Endothelial cell of umbilical vein (primary cell): ENCODE results near the gene DUSP5. TPM values are rescaled to one million over a fixed set of nuclear protein-coding genes. Genes with fewer than 3 reads are reported as not detected.

ENCODE experiments used
- BruUV-seq: library from RNA; stranded (reverse); fragments of 400-500 nt; replicated peaks from 2 replicates; lab custom pipeline; 2021; lab: Mats Ljungman, UMichigan
- CTCF ChIA-PET: fragments of 300-600, 350-600 bp; sonication (Branson Sonifier 250); formaldehyde crosslinking; loops from one replicate; lab custom pipeline; 2021; ENCODE audit warnings: antibody characterized with exemption, inconsistent platforms; lab: Charles Lee
- POLR2A ChIA-PET: fragments of 300-600, 350-600 bp; sonication (Branson Sonifier 250); formaldehyde crosslinking; loops from one replicate; lab custom pipeline; 2021; ENCODE audit warnings: antibody characterized with exemption, inconsistent platforms; lab: Charles Lee
- DNase-seq: peaks from one replicate; pipeline ENCODE4 v3.0.0-alpha.2; 2011; ENCODE audit warnings: low read depth, low spot score
- FAIRE-seq: peaks from 2 replicates; lab custom pipeline; 2011; peaks lifted over from hg19 to GRCh38; lab: Jason Lieb, UNC
- H2AFZ ChIP-seq: 2 replicates; pipeline ENCODE4 v1.6.0; 2012; ENCODE audit warnings: low read depth, low read length, control low read depth, inconsistent platforms
- H3K27ac ChIP-seq: 2 replicates; pipeline ENCODE4 v1.5.1; 2011; ENCODE audit warnings: low read depth, mild to moderate bottlenecking, control low read depth, low read length, moderate library complexity; ENCODE audit not compliant: insufficient read depth
- H3K27me3 ChIP-seq, 2 experiments: 2 replicates each; pipeline versions ENCODE4 v1.6.0 to v1.6.1; 2011; ENCODE audit warnings: low read length in 2 of 2, mixed read lengths in 1 of 2; ENCODE audit not compliant: control insufficient read depth in 2 of 2, insufficient read depth in 2 of 2
- H3K36me3 ChIP-seq, 2 experiments: 2 replicates in 1 of 2; 3 replicates in 1 of 2; pipeline ENCODE4 v1.5.1; 2011; ENCODE audit warnings: low read length in 2 of 2, mild to moderate bottlenecking in 1 of 2, moderate library complexity in 1 of 2; ENCODE audit not compliant: control insufficient read depth in 2 of 2, insufficient read depth in 2 of 2; ENCODE audit errors: extremely low read depth in 1 of 2
- H3K4me1 ChIP-seq: 3 replicates; pipeline ENCODE4 v1.5.1; 2011; ENCODE audit warnings: mild to moderate bottlenecking, low read length; ENCODE audit not compliant: control insufficient read depth, insufficient read depth; ENCODE audit errors: extremely low read depth
- H3K4me2 ChIP-seq: 2 replicates; pipeline ENCODE4 v1.6.1; 2011; ENCODE audit warnings: low read length, control low read depth, mixed read lengths; ENCODE audit not compliant: insufficient read depth
- H3K4me3 ChIP-seq, 3 experiments: fragments of 200-600 bp in 1 of 3; sonication (generic), shearing (Covaris generic) in 1 of 3; replicated peaks in 1 of 3; 2 replicates each; pipeline ENCODE4 v1.5.1; 2011 to 2016; ENCODE audit warnings: control low read depth in 3 of 3, low read length in 3 of 3, mild to moderate bottlenecking in 2 of 3, inconsistent platforms in 1 of 3, low read depth in 1 of 3, moderate library complexity in 1 of 3; ENCODE audit not compliant: insufficient read depth in 1 of 3
- H3K79me2 ChIP-seq: 2 replicates; pipeline ENCODE4 v1.6.0; 2012; ENCODE audit warnings: low read length, inconsistent platforms; ENCODE audit not compliant: control insufficient read depth, insufficient read depth
- H3K9ac ChIP-seq: replicated peaks from 2 replicates; pipeline ENCODE3; 2011; ENCODE audit warnings: low read length, control low read depth; ENCODE audit not compliant: insufficient read depth; ENCODE audit errors: extremely low read depth
- H3K9me1 ChIP-seq: replicated peaks from 3 replicates; pipeline ENCODE4 v1.6.0; 2011; ENCODE audit warnings: mild to moderate bottlenecking, low read length; ENCODE audit not compliant: control insufficient read depth, insufficient read depth; ENCODE audit errors: extremely low read depth
- H3K9me3 ChIP-seq: replicated peaks from 2 replicates; pipeline ENCODE4 v1.5.1; 2012; ENCODE audit warnings: low read length, inconsistent platforms; ENCODE audit not compliant: control insufficient read depth, insufficient read depth
- H4K20me1 ChIP-seq: replicated peaks from 2 replicates; pipeline ENCODE3; 2011; ENCODE audit warnings: mild to moderate bottlenecking, low read length; ENCODE audit not compliant: control insufficient read depth, insufficient read depth; ENCODE audit errors: extremely low read depth
- CTCF ChIP-seq, 2 donors: IDR thresholded peaks; 1 replicate in 1 of 2; 2 replicates in 1 of 2; pipeline ENCODE4 v1.5.1; 2011; ENCODE audit warnings: low read length in 2 of 2, mild to moderate bottlenecking in 2 of 2, moderate library complexity in 2 of 2, control low read depth in 1 of 2, inconsistent platforms in 1 of 2, low read depth in 1 of 2; ENCODE audit not compliant: insufficient read depth in 1 of 2; ENCODE audit errors: extremely low read depth in 1 of 2
- EZH2 ChIP-seq: IDR thresholded peaks from 2 replicates; pipeline ENCODE4 v1.6.1; 2012; ENCODE audit warnings: borderline replicate concordance, low read depth, mild to moderate bottlenecking, moderate library complexity, low read length, inconsistent platforms; ENCODE audit not compliant: severe bottlenecking
- FOS ChIP-seq: IDR thresholded peaks from 2 replicates; pipeline ENCODE4 v1.6.1; 2011; ENCODE audit warnings: mild to moderate bottlenecking, low read length, moderate library complexity, borderline replicate concordance; ENCODE audit not compliant: insufficient read depth
- GATA2 ChIP-seq: IDR thresholded peaks from 2 replicates; pipeline ENCODE4 v1.7.0; 2011; ENCODE audit warnings: low read depth, mild to moderate bottlenecking, moderate library complexity, mixed read lengths, low read length; ENCODE audit not compliant: insufficient read length, insufficient read depth
- JUN ChIP-seq: IDR thresholded peaks from 2 replicates; pipeline ENCODE4 v1.6.1; 2011; ENCODE audit warnings: borderline replicate concordance, low read depth; ENCODE audit not compliant: insufficient read length, insufficient read depth
- MAX ChIP-seq: IDR thresholded peaks from 2 replicates; pipeline ENCODE4 v1.6.1; 2011; ENCODE audit not compliant: insufficient read depth, insufficient read length
- MYC ChIP-seq: IDR thresholded peaks from one replicate; pipeline ENCODE4 v1.6.1; 2011; ENCODE audit warnings: mild to moderate bottlenecking, low read depth, low read length
- POLR2A ChIP-seq: IDR thresholded peaks from 2 replicates; pipeline ENCODE4 v1.6.1; 2012; ENCODE audit warnings: low read depth, mild to moderate bottlenecking, control low read depth, low read length
- POLR2AphosphoS5 ChIP-seq: IDR thresholded peaks from 2 replicates; pipeline ENCODE4 v1.6.1; 2012; ENCODE audit warnings: low read depth, mild to moderate bottlenecking, control low read depth, low read length, moderate library complexity; ENCODE audit not compliant: insufficient read depth
- dilution Hi-C: fragments of 300-500 bp; cut with MboI; formaldehyde crosslinking; loops from one replicate; pipeline ENCODE4 v1.15.0; 2019; ENCODE audit warnings: low sequenced_read_pairs; ENCODE audit not compliant: extremely low pct_ligation_motif_present
- intact Hi-C: fragments of 100-400 bp; cut with micrococcal nuclease; formaldehyde crosslinking; loops from one replicate; pipeline ENCODE4 v1.10.0; 2022
- polyA plus RNA-seq, 4 experiments: library from polyadenylated mRNA; depleted of rRNA in 3 of 4; stranded (reverse) in 3 of 4; unstranded in 1 of 4; fragments of >200 nt; gene quantifications; 2 replicates each; pipeline versions ENCODE4 v1.2.1 to v1.2.3, GENCODE V29; 2011 to 2012; ENCODE audit warnings: missing spikeins in 1 of 4
- total RNA-seq: library from RNA; stranded (reverse); gene quantifications from 2 replicates; pipeline ENCODE4 v1.2.3, GENCODE V29; 2021

Gene DUSP5
- total and polyA plus RNA-seq, 2 donors (not counting 3 experiments of a cell fraction or from before 2014, with no cell fraction given): 12.2 to 25.2 TPM

- H3K79me2 ChIP-seq: no peaks in the 10 kb centered on the region
- TF ChIP-seq EZH2 (no peak), POLR2A (no peak), GATA2 (no peak), FOS (no peak), CTCF (IDR thresholded peaks at IDR 0.05; ENCODE audit: extremely low read depth in 1 of 2, insufficient read depth in 1 of 2, low read depth in 1 of 2, low read length in 2 of 2) (no peak), MYC (no peak), MAX (no peak), POLR2AphosphoS5 (no peak), JUN (no peak)
- no peak overlapping the region for H3K9ac ChIP-seq
- no peaks in the 10 kb centered on the region for H3K27me3 ChIP-seq
- no peak overlapping the region for H3K4me2 ChIP-seq
- DNase-seq: no peak
- no peak overlapping the region for H3K27ac ChIP-seq
- no peak overlapping the region for H3K4me3 ChIP-seq
- peaks cover 17% of the 10 kb centered on the region for H3K4me1 ChIP-seq
- ChIA-PET CTCF (no interaction called here), POLR2A (no interaction called here)
- no peaks in the 10 kb centered on the region for H4K20me1 ChIP-seq
- H3K9me3 ChIP-seq: no peaks in the 10 kb centered on the region
- FAIRE-seq: no peak
- BruUV-seq: no TSS peak
- no peak overlapping the region for H2AFZ ChIP-seq
- no peaks in the 10 kb centered on the region for H3K9me1 ChIP-seq
- H3K36me3 ChIP-seq: no peaks in the 10 kb centered on the region
- dilution Hi-C loops: no loop called here
- intact Hi-C loops: no loop called here
These were observed 48.9 kb upstream of the DUSP5 start for GRCh38 chr10:110448682-110449418.
